ENCODE data around the gene FGGY.

- no peak for TF ChIP-seq POLR2A (IDR thresholded peaks at IDR 0.05)
- TF ChIP-seq CTCF (IDR thresholded peaks at IDR 0.05) = no peak
Observed at GRCh38 chr1:59377350-59377904, 80.5 kb downstream of the FGGY start.

Measured in uterus (tissue), 2 donors.